HepG2 (cell line): ENCODE data around the gene CARMIL1. TPM values are rescaled to one million over a fixed set of nuclear protein-coding genes. Genes with fewer than 3 reads are reported as not detected.

Experiments
- ARHGAP35 ChIP-seq: sonication (generic); formaldehyde crosslinking; IDR thresholded peaks from 2 replicates; pipeline ENCODE4 v1.9.0; 2022; ENCODE audit warnings: mild to moderate bottlenecking, inconsistent platforms, moderate library complexity, missing genetic modification reagents, borderline replicate concordance
- HDAC2 ChIP-seq: sonication (generic); formaldehyde crosslinking; IDR thresholded peaks from 2 replicates; pipeline ENCODE4 v1.4.0; 2020; ENCODE audit warnings: missing genetic modification reagents
- HMGA1 ChIP-seq: sonication (generic); formaldehyde crosslinking; conservative IDR thresholded peaks from 2 replicates; pipeline ENCODE4 v1.4.0; 2020; ENCODE audit warnings: missing genetic modification reagents
- HNF4A ChIP-seq: sonication (generic); formaldehyde crosslinking; IDR thresholded peaks from 2 replicates; pipeline ENCODE4 v1.4.0; 2020; ENCODE audit warnings: missing genetic modification reagents
- HOXA7 ChIP-seq: sonication (generic); formaldehyde crosslinking; IDR thresholded peaks from 2 replicates; pipeline ENCODE4 v1.8.1; 2022; ENCODE audit warnings: mild to moderate bottlenecking, missing genetic modification reagents, moderate library complexity
- ISX ChIP-seq: sonication (generic); formaldehyde crosslinking; conservative IDR thresholded peaks from 2 replicates; pipeline ENCODE4 v1.5.0; 2020; ENCODE audit warnings: missing genetic modification reagents
- MAFG ChIP-seq: sonication (generic); formaldehyde crosslinking; IDR thresholded peaks from 2 replicates; pipeline ENCODE4 v1.5.1; 2020; ENCODE audit warnings: mild to moderate bottlenecking, missing genetic modification reagents
- MYC ChIP-seq: sonication (generic); formaldehyde crosslinking; IDR thresholded peaks from 2 replicates; pipeline ENCODE4 v1.9.0; 2021; ENCODE audit warnings: missing genetic modification reagents, borderline replicate concordance
- PHB2 ChIP-seq: fragments of 450-650 bp; IDR thresholded peaks from 2 replicates; pipeline ENCODE4 v1.6.1; 2018; ENCODE audit not compliant: partially characterized antibody
- SRSF4 ChIP-seq: fragments of 200-400 bp; formaldehyde crosslinking; IDR thresholded peaks from one replicate; pipeline ENCODE4 v1.6.1; 2018; ENCODE audit warnings: mild to moderate bottlenecking, low read depth, low read length, moderate library complexity; ENCODE audit not compliant: poor library complexity, severe bottlenecking
- ZNF430 ChIP-seq: sonication (generic); formaldehyde crosslinking; IDR thresholded peaks from 2 replicates; pipeline ENCODE4 v1.9.0; 2021; ENCODE audit warnings: mild to moderate bottlenecking, missing genetic modification reagents
- ZNF441 ChIP-seq: sonication (generic); formaldehyde crosslinking; IDR thresholded peaks from 2 replicates; pipeline ENCODE4 v1.7.0; 2021; ENCODE audit warnings: missing genetic modification reagents, borderline replicate concordance
- ZNF607 ChIP-seq: sonication (generic); formaldehyde crosslinking; IDR thresholded peaks from 2 replicates; pipeline ENCODE4 v1.5.1; 2020; ENCODE audit warnings: missing genetic modification reagents, mild to moderate bottlenecking, borderline replicate concordance
- ZNF615 ChIP-seq: sonication (generic); formaldehyde crosslinking; IDR thresholded peaks from 2 replicates; pipeline ENCODE4 v1.5.0; 2020; ENCODE audit warnings: mild to moderate bottlenecking, missing genetic modification reagents, borderline replicate concordance
- ZNF768 ChIP-seq: sonication (generic); formaldehyde crosslinking; IDR thresholded peaks from 2 replicates; pipeline ENCODE4 v1.4.0; 2020; ENCODE audit warnings: missing genetic modification reagents
- ZSCAN12 ChIP-seq: sonication (generic); formaldehyde crosslinking; IDR thresholded peaks from 2 replicates; pipeline ENCODE4 v1.9.0; 2021; ENCODE audit warnings: mild to moderate bottlenecking, missing genetic modification reagents
- polyA plus RNA-seq, 8 experiments: library from polyadenylated mRNA; depleted of rRNA in 3 of 8; stranded (reverse) in 7 of 8; unstranded in 1 of 8; fragments of >200 nt; fragmentation: Illumina TruSeq in 4 of 8; extraction: Trizol in 4 of 8; gene quantifications; 2 replicates each; pipeline versions ENCODE4 v1.2.1 to v1.2.3, GENCODE V29; 2011 to 2016; ENCODE audit warnings: low read depth in 4 of 8, missing spikeins in 1 of 8, mixed read lengths in 1 of 8; ENCODE audit not compliant: insufficient read depth in 1 of 8
- total RNA-seq, 5 experiments: library from RNA; depleted of rRNA; stranded (reverse); fragments of >200 nt; fragmentation: Illumina TruSeq; extraction: Trizol; gene quantifications; 2 replicates each; pipeline ENCODE4 v1.2.3, GENCODE V29; 2016; ENCODE audit warnings: low read depth in 1 of 5
- TF ChIP-seq, protein P1 (sequence below): conservative IDR thresholded peaks from 2 replicates; pipeline ENCODE4 v1.6.1; 2018; ENCODE audit warnings: missing genetic modification reagents
- TF ChIP-seq, protein P2 (sequence below): sonication (generic); formaldehyde crosslinking; IDR thresholded peaks from 2 replicates; pipeline ENCODE4 v1.4.0; 2020; ENCODE audit warnings: missing genetic modification reagents
- TF ChIP-seq, protein P3 (sequence below): sonication (generic); formaldehyde crosslinking; IDR thresholded peaks from 2 replicates; pipeline ENCODE4 v1.4.0; 2020; ENCODE audit warnings: missing genetic modification reagents, mild to moderate bottlenecking, borderline replicate concordance
- TF ChIP-seq, protein P4 (sequence below): sonication (generic); formaldehyde crosslinking; IDR thresholded peaks from 2 replicates; pipeline ENCODE4 v1.5.1; 2020; ENCODE audit warnings: missing genetic modification reagents, mild to moderate bottlenecking, borderline replicate concordance

Gene CARMIL1
- total and polyA plus RNA-seq, 2 of the 13 experiments (the other 11 are each of a cell fraction or from before 2014, with no cell fraction given): 1.8 to 2.6 TPM

DNA sequence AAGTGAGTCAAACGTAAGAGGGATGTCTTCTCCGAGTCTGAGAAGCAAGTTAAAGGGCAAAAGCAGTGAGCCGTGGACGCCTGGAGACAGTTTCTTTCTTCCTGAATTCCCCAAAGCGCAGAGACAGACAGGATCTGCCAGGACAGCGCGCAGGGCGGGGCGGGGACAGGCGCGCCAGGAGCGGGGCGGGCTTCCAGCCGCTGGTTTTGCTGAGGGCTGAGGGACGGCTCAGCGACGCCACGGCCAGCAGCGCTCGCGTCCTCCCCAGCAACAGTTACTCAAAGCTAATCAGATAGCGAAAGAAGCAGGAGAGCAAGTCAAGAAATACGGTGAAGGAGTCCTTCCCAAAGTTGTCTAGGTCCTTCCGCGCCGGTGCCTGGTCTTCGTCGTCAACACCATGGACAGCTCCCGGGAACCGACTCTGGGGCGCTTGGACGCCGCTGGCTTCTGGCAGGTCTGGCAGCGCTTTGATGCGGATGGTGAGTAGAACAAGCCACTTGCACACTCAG is 372.9 kb downstream of the CARMIL1 start, which contains the start of gene SCGN (continued):
- TF ChIP-seq ZNF615 (CRISPR knock-in tag): peak; percentile 90
- TF ChIP-seq ZNF768 (CRISPR knock-in tag): peak; percentile 78; the same call in 1 of the 2 replicates
- peak; percentile 97 for TF ChIP-seq ZNF607 (CRISPR knock-in tag)
- TF ChIP-seq, protein P1, sequence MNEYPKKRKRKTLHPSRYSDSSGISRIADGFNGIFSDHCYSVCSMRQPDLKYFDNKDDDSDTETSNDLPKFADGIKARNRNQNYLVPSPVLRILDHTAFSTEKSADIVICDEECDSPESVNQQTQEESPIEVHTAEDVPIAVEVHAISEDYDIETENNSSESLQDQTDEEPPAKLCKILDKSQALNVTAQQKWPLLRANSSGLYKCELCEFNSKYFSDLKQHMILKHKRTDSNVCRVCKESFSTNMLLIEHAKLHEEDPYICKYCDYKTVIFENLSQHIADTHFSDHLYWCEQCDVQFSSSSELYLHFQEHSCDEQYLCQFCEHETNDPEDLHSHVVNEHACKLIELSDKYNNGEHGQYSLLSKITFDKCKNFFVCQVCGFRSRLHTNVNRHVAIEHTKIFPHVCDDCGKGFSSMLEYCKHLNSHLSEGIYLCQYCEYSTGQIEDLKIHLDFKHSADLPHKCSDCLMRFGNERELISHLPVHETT (CRISPR knock-in tag): peak; percentile 93
- peak; percentile 96; the same call in 1 of the 2 replicates for TF ChIP-seq ISX (CRISPR knock-in tag)
- peak; percentile 96 for TF ChIP-seq ZNF430
- TF ChIP-seq ZSCAN12 (CRISPR knock-in tag): peak; percentile 97
- no peak; the same call in 1 of the 2 replicates for TF ChIP-seq HNF4A (CRISPR knock-in tag)
- TF ChIP-seq, protein P2, sequence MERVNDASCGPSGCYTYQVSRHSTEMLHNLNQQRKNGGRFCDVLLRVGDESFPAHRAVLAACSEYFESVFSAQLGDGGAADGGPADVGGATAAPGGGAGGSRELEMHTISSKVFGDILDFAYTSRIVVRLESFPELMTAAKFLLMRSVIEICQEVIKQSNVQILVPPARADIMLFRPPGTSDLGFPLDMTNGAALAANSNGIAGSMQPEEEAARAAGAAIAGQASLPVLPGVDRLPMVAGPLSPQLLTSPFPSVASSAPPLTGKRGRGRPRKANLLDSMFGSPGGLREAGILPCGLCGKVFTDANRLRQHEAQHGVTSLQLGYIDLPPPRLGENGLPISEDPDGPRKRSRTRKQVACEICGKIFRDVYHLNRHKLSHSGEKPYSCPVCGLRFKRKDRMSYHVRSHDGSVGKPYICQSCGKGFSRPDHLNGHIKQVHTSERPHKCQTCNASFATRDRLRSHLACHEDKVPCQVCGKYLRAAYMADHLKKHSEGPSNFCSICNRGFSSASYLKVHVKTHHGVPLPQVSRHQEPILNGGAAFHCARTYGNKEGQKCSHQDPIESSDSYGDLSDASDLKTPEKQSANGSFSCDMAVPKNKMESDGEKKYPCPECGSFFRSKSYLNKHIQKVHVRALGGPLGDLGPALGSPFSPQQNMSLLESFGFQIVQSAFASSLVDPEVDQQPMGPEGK: peak; percentile 75
- TF ChIP-seq, protein P3, sequence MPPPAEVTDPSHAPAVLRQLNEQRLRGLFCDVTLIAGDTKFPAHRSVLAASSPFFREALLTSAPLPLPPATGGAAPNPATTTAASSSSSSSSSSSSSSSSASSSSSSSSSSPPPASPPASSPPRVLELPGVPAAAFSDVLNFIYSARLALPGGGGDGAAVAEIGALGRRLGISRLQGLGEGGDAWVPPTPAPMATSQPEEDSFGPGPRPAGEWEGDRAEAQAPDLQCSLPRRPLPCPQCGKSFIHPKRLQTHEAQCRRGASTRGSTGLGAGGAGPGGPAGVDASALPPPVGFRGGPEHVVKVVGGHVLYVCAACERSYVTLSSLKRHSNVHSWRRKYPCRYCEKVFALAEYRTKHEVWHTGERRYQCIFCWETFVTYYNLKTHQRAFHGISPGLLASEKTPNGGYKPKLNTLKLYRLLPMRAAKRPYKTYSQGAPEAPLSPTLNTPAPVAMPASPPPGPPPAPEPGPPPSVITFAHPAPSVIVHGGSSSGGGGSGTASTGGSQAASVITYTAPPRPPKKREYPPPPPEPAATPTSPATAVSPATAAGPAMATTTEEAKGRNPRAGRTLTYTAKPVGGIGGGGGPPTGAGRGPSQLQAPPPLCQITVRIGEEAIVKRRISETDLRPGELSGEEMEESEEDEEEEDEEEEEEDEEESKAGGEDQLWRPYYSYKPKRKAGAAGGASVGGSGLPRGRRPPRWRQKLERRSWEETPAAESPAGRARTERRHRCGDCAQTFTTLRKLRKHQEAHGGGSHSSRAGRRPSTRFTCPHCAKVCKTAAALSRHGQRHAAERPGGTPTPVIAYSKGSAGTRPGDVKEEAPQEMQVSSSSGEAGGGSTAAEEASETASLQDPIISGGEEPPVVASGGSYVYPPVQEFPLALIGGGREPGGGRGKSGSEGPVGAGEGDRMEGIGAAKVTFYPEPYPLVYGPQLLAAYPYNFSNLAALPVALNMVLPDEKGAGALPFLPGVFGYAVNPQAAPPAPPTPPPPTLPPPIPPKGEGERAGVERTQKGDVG (CRISPR knock-in tag): peak; percentile 89; the same call in 1 of the 2 replicates
- TF ChIP-seq, protein P4, sequence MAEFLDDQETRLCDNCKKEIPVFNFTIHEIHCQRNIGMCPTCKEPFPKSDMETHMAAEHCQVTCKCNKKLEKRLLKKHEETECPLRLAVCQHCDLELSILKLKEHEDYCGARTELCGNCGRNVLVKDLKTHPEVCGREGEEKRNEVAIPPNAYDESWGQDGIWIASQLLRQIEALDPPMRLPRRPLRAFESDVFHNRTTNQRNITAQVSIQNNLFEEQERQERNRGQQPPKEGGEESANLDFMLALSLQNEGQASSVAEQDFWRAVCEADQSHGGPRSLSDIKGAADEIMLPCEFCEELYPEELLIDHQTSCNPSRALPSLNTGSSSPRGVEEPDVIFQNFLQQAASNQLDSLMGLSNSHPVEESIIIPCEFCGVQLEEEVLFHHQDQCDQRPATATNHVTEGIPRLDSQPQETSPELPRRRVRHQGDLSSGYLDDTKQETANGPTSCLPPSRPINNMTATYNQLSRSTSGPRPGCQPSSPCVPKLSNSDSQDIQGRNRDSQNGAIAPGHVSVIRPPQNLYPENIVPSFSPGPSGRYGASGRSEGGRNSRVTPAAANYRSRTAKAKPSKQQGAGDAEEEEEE (CRISPR knock-in tag): no peak
- TF ChIP-seq ZNF441: peak; percentile 96
- TF ChIP-seq PHB2: no peak
- TF ChIP-seq ARHGAP35 (CRISPR knock-in tag): peak; percentile 99
- no peak for TF ChIP-seq HOXA7 (CRISPR knock-in tag)
- TF ChIP-seq HMGA1 (CRISPR knock-in tag): no peak
- TF ChIP-seq HDAC2 (CRISPR knock-in tag): peak; percentile 95
- TF ChIP-seq SRSF4: no peak
- no peak for TF ChIP-seq MAFG (CRISPR knock-in tag)
- TF ChIP-seq MYC (CRISPR knock-in tag): peak; percentile 75
